ENCODE data around the gene ZBP1.

ZBP1 gene

DNA sequence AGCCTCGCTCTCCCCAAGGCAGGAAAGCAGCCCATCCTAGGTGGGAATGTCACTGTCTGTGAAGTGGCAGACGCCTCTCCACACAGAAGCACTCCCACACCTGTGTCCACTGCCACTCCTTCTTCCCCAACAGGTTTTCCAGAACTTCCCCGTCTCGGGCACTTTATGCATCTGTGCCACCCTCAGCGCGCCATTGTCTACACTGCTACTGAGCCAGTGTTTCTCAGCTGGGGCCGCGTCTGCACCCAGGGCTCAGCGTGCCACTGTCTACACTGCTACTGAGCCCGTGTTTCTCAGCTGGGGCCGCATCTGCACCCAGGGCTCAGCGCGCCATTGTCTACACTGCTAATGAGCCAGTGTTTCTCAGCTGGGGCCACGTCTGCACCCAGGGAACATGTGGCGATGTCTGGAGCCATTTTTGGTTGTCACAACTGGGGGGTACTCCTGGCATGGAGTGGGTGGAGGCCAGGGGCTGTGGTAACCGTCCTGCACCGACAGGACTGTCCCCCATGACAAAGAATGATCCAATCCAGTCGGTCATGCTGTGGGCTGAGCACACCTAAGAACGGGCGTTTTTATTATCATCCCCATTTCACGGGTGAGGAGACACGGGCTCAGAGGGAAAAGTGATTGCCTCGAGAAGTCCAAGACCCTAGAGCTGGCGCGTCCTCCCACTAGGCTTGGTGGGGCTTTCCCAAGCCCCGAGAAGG, 41.7 kb upstream of the ZBP1 start:
- TF ChIP-seq CTCF (conservative IDR thresholded peaks at IDR 0.05; ENCODE audit: low read depth, low read length): no peak
- no peak for DNase-seq (ENCODE audit: low read depth)
- H3K4me3 ChIP-seq (ENCODE audit: low read depth, low read length): no peak overlapping the region

DNA sequence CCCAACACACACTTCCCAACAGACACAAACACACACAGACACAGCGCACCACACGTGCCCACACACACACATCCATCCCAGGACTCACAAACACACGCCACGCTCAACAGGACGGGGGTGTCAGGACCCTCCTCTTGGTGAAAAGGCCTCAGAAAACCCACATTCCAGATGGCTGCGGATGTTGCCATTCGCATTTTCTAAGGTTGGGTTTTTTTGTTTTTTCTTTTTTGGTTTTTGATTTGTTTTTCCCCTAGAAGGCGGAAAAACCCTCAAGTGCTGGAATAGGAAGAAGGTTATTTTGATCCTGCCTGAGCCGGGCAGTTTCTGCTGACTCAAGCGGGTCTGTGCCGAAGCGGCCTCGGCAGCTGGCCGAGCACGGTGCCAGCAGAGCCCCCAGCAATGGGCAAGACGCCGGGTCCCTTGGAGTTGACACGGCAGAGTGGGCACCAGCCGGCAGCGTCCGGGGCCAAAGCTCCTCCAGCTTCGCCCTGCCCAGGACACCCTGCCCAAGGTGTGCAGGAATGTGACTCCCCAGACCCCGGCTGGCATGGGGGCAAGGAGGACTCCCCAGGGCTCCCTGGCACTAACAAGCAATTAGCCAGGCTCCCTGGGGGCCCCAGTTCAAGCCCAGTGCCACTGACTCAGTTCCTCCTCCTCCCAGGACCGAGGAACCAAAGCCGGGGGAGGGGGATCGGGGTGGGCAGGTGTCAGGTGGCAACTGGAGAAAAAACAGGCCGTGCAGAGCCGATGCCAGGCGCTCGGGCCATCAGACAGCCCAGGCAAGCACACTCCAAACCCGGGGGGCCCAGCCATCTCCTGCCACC, 40.9 kb upstream of the ZBP1 start:
- H3K4me3 ChIP-seq (ENCODE audit: low read depth, low read length): no peak overlapping the region
- TF ChIP-seq CTCF (conservative IDR thresholded peaks at IDR 0.05; ENCODE audit: low read depth, low read length): no peak
- DNase-seq (ENCODE audit: low read depth): no peak

DNA sequence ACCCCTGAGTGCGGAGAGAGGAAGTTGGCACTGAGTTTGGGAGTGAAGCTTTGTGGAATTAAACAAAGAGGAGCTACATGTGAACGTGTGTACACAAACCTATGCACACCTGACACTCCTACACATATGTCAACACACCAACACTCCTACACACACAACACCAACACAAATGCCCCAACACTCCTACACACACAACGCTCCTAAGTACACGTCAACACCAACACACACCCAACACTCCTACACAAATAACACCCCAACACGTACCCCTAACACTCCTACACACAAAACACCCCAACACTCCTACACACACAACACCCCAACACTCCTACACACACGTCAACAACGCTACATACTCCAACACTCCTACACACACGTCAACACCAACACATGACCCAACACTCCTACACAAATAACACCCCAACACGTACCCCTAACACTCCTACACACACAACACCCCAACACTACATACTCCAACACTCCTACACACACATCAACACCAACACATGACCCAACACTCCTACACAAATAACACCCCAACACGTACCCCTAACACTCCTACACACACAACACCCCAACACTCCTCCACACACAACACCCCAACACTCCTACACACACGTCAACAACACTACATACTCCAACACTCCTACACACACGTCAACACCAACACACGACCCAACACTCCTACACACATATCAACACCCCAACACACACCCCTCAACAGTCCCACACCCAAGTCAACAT, 40.1 kb upstream of the ZBP1 start:
- no peak for DNase-seq (ENCODE audit: low read depth)
- TF ChIP-seq CTCF (conservative IDR thresholded peaks at IDR 0.05; ENCODE audit: low read depth, low read length): no peak
- H3K4me3 ChIP-seq (ENCODE audit: low read depth, low read length): no peak overlapping the region

DNA sequence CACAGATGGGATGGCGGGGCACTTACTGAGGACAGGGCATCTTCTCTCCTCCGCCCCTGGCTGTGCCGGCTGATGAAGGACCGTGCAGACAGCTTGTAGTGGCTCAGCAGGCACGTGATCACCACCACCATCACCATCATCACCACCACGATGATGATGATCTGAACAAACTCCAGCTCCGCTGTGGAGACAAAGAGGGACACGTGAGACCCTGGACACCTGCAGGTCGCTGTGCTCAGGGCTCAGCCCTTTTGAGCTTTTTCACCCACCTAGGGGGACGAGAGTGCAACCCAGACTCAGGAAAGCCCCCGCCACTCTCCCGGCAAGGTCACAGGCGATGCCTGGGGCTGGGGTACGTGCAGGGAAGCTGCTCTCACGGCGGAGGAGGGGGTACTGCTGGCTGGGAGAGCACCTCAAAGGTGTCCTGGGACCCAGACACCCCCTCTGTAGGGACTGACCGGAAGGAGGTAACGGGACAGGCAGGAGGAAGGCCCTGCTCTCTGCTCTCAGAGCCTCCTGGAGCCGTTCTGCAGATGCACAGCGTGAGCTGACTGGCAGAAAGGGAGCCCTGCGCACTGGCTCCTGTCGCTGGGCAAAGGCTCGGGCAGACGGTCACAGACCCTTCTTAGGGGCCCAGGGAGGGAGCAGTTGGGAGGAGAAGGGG, 39.4 kb upstream of the ZBP1 start:
- no peak for DNase-seq (ENCODE audit: low read depth)
- no peak overlapping the region for H3K4me3 ChIP-seq (ENCODE audit: low read depth, low read length)
- TF ChIP-seq CTCF (conservative IDR thresholded peaks at IDR 0.05; ENCODE audit: low read depth, low read length): no peak

DNA sequence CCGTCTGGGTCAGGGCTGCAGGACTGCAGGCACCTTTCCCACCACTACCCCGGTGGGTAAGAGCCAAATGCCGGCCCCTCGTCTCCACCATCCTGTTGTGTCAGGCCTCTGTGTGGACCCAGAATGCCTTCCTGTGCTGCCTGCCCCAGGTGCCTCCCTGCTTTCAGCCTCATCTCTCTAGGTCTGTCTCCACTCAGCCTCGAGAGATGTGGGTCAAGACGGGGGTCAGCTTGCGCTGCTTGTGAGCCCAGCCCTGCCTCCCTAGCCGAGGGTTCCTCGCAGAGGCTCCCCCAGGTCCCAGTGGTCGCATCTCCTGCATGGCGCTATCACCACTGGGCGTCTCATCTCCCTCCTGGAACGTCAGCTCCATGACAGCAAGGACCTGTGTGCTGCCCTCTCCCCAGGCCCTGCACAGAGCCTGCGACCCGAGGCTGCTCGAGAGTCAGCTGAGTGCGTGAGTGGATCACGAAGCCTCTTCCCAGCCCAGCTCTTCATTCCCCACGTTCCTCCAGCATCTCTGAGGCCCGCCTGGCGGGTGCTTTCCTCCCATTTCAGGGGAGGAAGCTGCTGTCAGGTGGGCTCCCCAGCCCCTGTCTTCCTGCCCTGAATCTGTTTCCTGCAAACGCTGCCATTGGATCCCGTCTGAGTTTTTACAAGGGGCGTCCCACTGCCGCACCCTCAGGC, 38.7 kb upstream of the ZBP1 start:
- H3K4me3 ChIP-seq (ENCODE audit: low read depth, low read length): no peak overlapping the region
- TF ChIP-seq CTCF (conservative IDR thresholded peaks at IDR 0.05; ENCODE audit: low read depth, low read length): no peak
- DNase-seq (ENCODE audit: low read depth): no peak

DNA sequence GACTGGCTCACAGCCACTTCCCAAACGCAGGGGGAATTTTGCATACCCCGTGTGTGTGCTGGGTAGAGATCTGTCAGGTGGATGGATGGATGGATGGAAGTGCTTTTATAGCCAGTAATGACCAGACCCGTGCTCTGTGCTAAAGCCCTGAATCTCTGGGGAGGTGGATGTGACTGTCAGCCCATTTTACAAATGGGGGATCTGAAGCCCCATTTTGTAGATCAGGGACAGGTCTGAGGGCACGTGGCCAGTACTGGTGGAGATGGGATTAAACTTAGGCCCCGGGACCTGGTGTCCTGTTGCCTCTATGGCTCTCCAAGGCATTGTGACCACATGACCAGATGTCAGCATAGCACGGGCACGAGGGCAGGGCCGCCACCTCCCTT, 38.2 kb upstream of the ZBP1 start:
- DNase-seq (ENCODE audit: low read depth): no peak
- no peak overlapping the region for H3K4me3 ChIP-seq (ENCODE audit: low read depth, low read length)
- TF ChIP-seq CTCF (conservative IDR thresholded peaks at IDR 0.05; ENCODE audit: low read depth, low read length): no peak
